NCI-H524 (cell line): ENCODE results near the gene RXRG.

Source experiments
- DNase-seq, 2 experiments: peaks; one replicate each; lab custom pipeline; 2025; lab: John Stamatoyannopoulos, UW

The RXRG gene

GRCh38 chr1:165409657-165410358 lies 35.1 kb downstream of the RXRG start:
- DNase-seq: peak in 1 of 2 experiments; percentile 22

GRCh38 chr1:165408518-165408917 lies 36.4 kb downstream of the RXRG start:
- DNase-seq: peak; percentile 61 to 81

GRCh38 chr1:165407398-165407797 lies 37.5 kb downstream of the RXRG start:
- DNase-seq: no peak

GRCh38 chr1:165403835-165404482 lies 41.0 kb downstream of the RXRG start:
- DNase-seq: peak in 1 of 2 experiments; percentile 27

- no peak for DNase-seq
Measured at GRCh38 chr1:165402517-165403111, 42.3 kb downstream of the RXRG start.

- no peak for DNase-seq
Measured at GRCh38 chr1:165397944-165398343, 47.0 kb downstream of the RXRG start.

GRCh38 chr1:165395901-165396300 lies 49.0 kb downstream of the RXRG start:
- no peak for DNase-seq

GRCh38 chr1:165395478-165395877 lies 49.4 kb downstream of the RXRG start:
- DNase-seq: peak in 1 of 2 experiments; percentile 28

- DNase-seq: peak; percentile 61 to 87
Measured at GRCh38 chr1:165392634-165393571, 52.0 kb downstream of the RXRG start.

- DNase-seq: no peak
Measured at GRCh38 chr1:165389609-165390008, 55.3 kb downstream of the RXRG start.

- no peak for DNase-seq
Measured at GRCh38 chr1:165387961-165388360, 57.0 kb downstream of the RXRG start.

GRCh38 chr1:165387505-165387904 lies 57.4 kb downstream of the RXRG start:
- no peak for DNase-seq

- no peak for DNase-seq
Measured at GRCh38 chr1:165383599-165384405, 61.1 kb downstream of the RXRG start.

- no peak for DNase-seq
Measured at GRCh38 chr1:165383067-165383466, 61.9 kb downstream of the RXRG start.

- DNase-seq: no peak
Measured at GRCh38 chr1:165381745-165382505, 63.0 kb downstream of the RXRG start.

- DNase-seq: no peak
Measured at GRCh38 chr1:165376811-165377311, 68.1 kb downstream of the RXRG start.

- DNase-seq: no peak
Measured at GRCh38 chr1:165376041-165376810, 68.7 kb downstream of the RXRG start.

- no peak for DNase-seq
Measured at GRCh38 chr1:165375623-165376022, 69.3 kb downstream of the RXRG start.

GRCh38 chr1:165371588-165372225 lies 73.2 kb downstream of the RXRG start:
- DNase-seq: no peak
